Measurements from ENCODE around the gene S1PR3.

The S1PR3 gene

GRCh38 chr9:88997646-88998045 lies 6.4 kb downstream of the S1PR3 start:
- no peaks in the 10 kb centered on the region for H3K79me2 ChIP-seq (ENCODE audit: low read length)
- no peaks in the 10 kb centered on the region for H3F3A ChIP-seq (ENCODE audit: insufficient read depth, low read length)
- H3K4me1 ChIP-seq (ENCODE audit: low read length): no peaks in the 10 kb centered on the region
- H3K9ac ChIP-seq (ENCODE audit: low read length): no peak overlapping the region
- no peak overlapping the region for H2AFZ ChIP-seq (ENCODE audit: low read length)
- no peaks in the 10 kb centered on the region for H3K36me3 ChIP-seq (replicated peaks; ENCODE audit: insufficient read depth, low read length)
- DNase-seq: no peak
- no peaks in the 10 kb centered on the region for H3K9me3 ChIP-seq (replicated peaks; ENCODE audit: insufficient read depth, low read length)
- H3K4me2 ChIP-seq (ENCODE audit: low read depth, low read length): no peak overlapping the region
- H4K20me1 ChIP-seq (ENCODE audit: insufficient read depth, low read length): no peaks in the 10 kb centered on the region
- H3K4me3 ChIP-seq (ENCODE audit: low read length): no peak overlapping the region
- H3K9me2 ChIP-seq (replicated peaks; ENCODE audit: insufficient read depth, low read length): no peaks in the 10 kb centered on the region
- peaks cover 3% of the 10 kb centered on the region; the same call in 1 of the 2 replicates for H3K27me3 ChIP-seq (replicated peaks; ENCODE audit: insufficient read depth, low read length)
- no peak overlapping the region for H3K27ac ChIP-seq (ENCODE audit: low read length)
- no peak for TF ChIP-seq CTCF (IDR thresholded peaks at IDR 0.05; ENCODE audit: low read length)
- no peak for TF ChIP-seq EZH2phosphoT487 (IDR thresholded peaks at IDR 0.05; ENCODE audit: low read length)
- no peak for TF ChIP-seq EZH2 (optimal IDR thresholded peaks at IDR 0.05; ENCODE audit: low read depth, low read length)

GRCh38 chr9:88998503-88998902 lies 7.2 kb downstream of the S1PR3 start:
- TF ChIP-seq EZH2 (optimal IDR thresholded peaks at IDR 0.05; ENCODE audit: low read depth, low read length): no peak
- no peak for TF ChIP-seq EZH2phosphoT487 (IDR thresholded peaks at IDR 0.05; ENCODE audit: low read length)
- TF ChIP-seq CTCF (IDR thresholded peaks at IDR 0.05; ENCODE audit: low read length): no peak
- H3K4me1 ChIP-seq (ENCODE audit: low read length): no peaks in the 10 kb centered on the region
- no peaks in the 10 kb centered on the region for H3F3A ChIP-seq (ENCODE audit: insufficient read depth, low read length)
- no peak overlapping the region for H3K9ac ChIP-seq (ENCODE audit: low read length)
- DNase-seq: no peak
- no peak overlapping the region for H3K4me2 ChIP-seq (ENCODE audit: low read depth, low read length)
- H3K4me3 ChIP-seq (ENCODE audit: low read length): no peak overlapping the region
- H2AFZ ChIP-seq (ENCODE audit: low read length): no peak overlapping the region
- no peaks in the 10 kb centered on the region for H4K20me1 ChIP-seq (ENCODE audit: insufficient read depth, low read length)
- no peaks in the 10 kb centered on the region for H3K79me2 ChIP-seq (ENCODE audit: low read length)
- H3K27me3 ChIP-seq (replicated peaks; ENCODE audit: insufficient read depth, low read length): no peaks in the 10 kb centered on the region
- no peaks in the 10 kb centered on the region for H3K9me2 ChIP-seq (replicated peaks; ENCODE audit: insufficient read depth, low read length)
- H3K27ac ChIP-seq (ENCODE audit: low read length): no peak overlapping the region
- H3K36me3 ChIP-seq (replicated peaks; ENCODE audit: insufficient read depth, low read length): no peaks in the 10 kb centered on the region
- no peaks in the 10 kb centered on the region for H3K9me3 ChIP-seq (replicated peaks; ENCODE audit: insufficient read depth, low read length)

- Histone ChIP-seq H3K4me1 (ENCODE audit: low read length) (no peaks in the 10 kb centered on the region), H2AFZ (ENCODE audit: low read length) (no peak overlapping the region), H3K79me2 (ENCODE audit: low read length) (no peaks in the 10 kb centered on the region), H3K4me2 (ENCODE audit: low read depth, low read length) (no peak overlapping the region), H3F3A (ENCODE audit: insufficient read depth, low read length) (no peaks in the 10 kb centered on the region), H3K9me3 (replicated peaks; ENCODE audit: insufficient read depth, low read length) (no peaks in the 10 kb centered on the region), H3K27me3 (replicated peaks; ENCODE audit: insufficient read depth, low read length) (no peaks in the 10 kb centered on the region), H3K9ac (ENCODE audit: low read length) (no peak overlapping the region), H3K36me3 (replicated peaks; ENCODE audit: insufficient read depth, low read length) (no peaks in the 10 kb centered on the region), H3K4me3 (ENCODE audit: low read length) (no peak overlapping the region), H3K27ac (ENCODE audit: low read length) (no peak overlapping the region), H3K9me2 (replicated peaks; ENCODE audit: insufficient read depth, low read length) (no peaks in the 10 kb centered on the region), H4K20me1 (ENCODE audit: insufficient read depth, low read length) (no peaks in the 10 kb centered on the region)
- no peak for TF ChIP-seq CTCF (IDR thresholded peaks at IDR 0.05; ENCODE audit: low read length)
- no peak for TF ChIP-seq EZH2 (optimal IDR thresholded peaks at IDR 0.05; ENCODE audit: low read depth, low read length)
- TF ChIP-seq EZH2phosphoT487 (IDR thresholded peaks at IDR 0.05; ENCODE audit: low read length): no peak
- DNase-seq: no peak
Measured at GRCh38 chr9:88998911-88999310, 7.6 kb downstream of the S1PR3 start.
